ENCODE results near the gene KCNQ5.
A peak's percentile ranks its signal among the peaks of the same experiment; 100 is the strongest.

KCNQ5 gene

DNA sequence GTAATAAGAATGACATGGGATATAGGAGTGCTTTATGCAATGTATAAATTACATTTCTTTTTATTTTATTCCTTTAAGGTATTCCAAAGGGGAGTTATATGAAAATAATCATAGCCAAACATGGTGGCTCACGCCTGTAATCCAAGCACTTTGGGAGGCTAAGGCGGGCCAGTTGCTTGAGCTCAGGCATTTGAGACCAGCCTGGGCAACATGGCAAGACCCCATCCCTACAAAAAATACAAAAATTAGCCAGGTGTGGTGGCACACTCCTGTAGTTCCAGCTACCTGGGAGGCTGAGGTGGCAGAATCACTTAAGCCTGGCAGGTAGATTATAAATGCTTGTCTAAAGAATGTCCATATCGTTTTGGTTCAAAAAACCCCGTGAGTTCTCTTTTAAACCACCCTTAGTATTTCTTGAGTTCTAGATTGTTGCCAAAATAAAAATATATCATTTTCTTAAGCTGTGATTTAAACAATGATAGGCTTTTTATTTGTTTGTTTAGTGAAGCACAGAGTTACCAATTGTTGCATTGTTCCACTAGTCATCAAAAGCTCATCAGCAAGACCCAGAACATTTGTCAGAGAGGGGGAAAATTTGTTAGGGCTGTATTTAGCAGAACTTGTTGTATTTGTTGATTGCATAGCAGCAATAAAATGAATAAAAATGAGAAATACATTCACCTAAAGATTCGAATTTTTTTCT is 457.2 kb downstream of the KCNQ5 start:
- DNase-seq: no peak

- no peak for DNase-seq
Measured at GRCh38 chr6:73079611-73079955, 457.7 kb downstream of the KCNQ5 start.

GRCh38 chr6:73079978-73080377 is 458.1 kb downstream of the KCNQ5 start:
- DNase-seq: no peak

GRCh38 chr6:73081955-73082354 is 460.1 kb downstream of the KCNQ5 start:
- DNase-seq: no peak

DNA sequence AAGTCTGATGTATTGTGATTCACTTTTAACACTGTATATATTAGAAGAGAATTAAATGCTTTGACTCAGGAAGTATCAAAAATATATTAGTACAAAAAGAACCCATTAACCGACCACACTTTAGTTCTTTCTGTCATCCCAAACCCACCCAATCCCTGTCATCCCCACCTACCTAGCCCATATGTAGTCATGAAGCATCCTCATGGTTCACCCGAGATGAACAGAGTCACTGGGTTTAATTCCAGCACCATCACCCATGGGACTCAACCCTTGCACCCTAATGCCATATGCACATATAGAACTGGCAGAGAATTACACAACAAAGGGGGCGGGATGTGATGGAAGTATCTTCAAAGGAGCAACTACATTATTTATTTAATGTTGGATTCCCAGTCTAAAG is 462.0 kb downstream of the KCNQ5 start:
- no peak for DNase-seq

GRCh38 chr6:73085443-73085871 is 463.6 kb downstream of the KCNQ5 start:
- DNase-seq: no peak

DNA sequence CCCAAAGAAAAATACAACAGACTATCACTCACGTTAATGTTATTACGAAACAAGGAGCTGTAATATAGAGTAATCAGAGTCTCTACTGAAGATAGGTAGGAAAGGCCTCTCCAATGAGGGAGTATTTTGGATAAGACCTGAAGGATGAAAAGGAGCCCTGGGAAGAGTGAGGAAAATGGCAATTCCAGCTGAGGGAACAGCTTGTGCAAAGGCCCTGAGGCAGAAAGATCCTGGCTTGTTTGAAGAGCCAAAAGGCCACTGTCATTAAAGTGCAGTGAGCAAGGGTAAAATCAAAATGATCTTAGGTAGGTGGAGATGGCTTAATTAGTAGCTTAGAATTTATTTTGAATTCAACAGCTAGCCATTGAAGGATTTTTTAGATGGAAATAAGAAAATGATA is 464.9 kb downstream of the KCNQ5 start:
- DNase-seq: no peak

- DNase-seq: no peak
Measured at GRCh38 chr6:73088138-73088813, 466.4 kb downstream of the KCNQ5 start.

GRCh38 chr6:73104921-73105320 is 483.1 kb downstream of the KCNQ5 start:
- DNase-seq: no peak

GRCh38 chr6:73107016-73107415 is 485.2 kb downstream of the KCNQ5 start:
- DNase-seq: no peak

DNA sequence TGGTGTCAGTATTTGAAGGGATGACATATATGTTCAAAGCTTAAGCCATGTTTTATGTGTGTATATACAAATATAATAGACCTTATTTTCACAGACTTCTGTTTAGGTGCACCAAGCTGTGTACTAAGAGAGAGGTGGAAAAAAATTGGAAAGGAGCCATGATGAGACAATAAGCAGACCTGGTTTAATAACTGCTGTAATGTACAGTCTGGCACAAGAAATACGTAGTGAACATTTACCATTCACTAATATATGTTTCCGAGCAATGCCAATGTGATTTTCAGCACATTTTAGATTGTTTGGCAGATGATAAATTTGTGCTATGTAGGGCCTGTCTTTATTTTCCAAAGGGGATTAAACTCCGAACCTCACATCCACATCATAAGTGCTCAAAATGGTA is 487.1 kb downstream of the KCNQ5 start:
- DNase-seq: no peak

GRCh38 chr6:73109659-73110058 is 487.8 kb downstream of the KCNQ5 start:
- DNase-seq: no peak

GRCh38 chr6:73116330-73116729 is 494.5 kb downstream of the KCNQ5 start:
- DNase-seq: no peak

GRCh38 chr6:73121421-73121993 is 499.6 kb downstream of the KCNQ5 start:
- DNase-seq: no peak

DNA sequence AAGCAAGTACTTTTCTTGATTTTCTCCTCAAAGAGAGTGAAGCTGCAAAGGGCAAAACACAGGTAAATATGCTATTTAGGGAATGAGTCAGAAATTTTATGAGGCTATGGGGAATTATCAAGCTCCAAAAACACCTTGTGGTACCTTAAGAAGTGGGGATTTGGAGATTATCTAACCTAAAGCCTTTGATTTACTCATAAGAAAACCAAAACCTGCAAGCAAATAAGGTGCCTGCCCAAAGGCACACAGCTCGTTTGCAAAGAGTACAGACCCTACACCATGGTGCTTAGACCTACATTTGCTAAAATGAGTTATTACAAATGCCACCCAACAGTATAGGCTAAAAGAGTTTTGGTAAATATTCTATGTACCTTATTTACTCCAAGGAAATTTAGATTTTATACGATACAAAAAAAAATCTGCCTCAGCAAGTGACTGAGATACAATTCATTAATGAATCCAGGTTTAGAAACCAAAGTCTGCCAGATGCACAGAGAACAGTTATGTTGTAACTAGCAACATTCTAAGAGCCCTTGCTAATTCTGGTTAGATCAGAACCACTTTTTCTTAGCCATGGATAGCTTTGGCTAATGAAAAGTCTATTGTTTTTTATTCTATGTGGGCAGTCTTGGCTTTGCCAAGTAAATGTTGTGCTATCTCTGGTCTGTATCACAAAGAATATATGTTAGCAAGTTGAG is 501.9 kb downstream of the KCNQ5 start:
- DNase-seq: no peak

- peak; percentile 76 for DNase-seq
Measured at GRCh38 chr6:73129653-73130443, 508.0 kb downstream of the KCNQ5 start.

- no peak for DNase-seq
Measured at GRCh38 chr6:73131706-73132105, 509.8 kb downstream of the KCNQ5 start.

DNA sequence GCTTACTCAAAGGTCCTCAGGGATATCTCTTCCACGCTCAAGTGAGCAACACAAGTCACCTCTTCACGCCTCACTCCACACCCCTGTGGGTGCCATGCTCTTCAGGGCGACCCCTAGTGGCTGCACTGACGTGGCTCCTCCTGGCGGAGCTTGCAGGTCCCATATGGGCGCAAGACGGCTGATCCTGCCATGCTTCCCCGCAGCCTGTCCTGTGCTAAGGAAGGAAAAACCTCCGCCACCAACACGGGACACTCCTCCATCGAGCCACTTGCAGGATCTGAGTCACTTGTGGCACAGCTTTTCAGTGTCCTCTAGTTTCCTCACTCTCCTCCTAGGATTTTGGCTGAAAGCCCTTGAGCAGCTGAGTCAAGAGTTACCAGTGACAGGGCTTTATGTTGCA is 512.7 kb downstream of the KCNQ5 start:
- DNase-seq: no peak

GRCh38 chr6:73139681-73140383 is 518.0 kb downstream of the KCNQ5 start:
- no peak for DNase-seq

DNA sequence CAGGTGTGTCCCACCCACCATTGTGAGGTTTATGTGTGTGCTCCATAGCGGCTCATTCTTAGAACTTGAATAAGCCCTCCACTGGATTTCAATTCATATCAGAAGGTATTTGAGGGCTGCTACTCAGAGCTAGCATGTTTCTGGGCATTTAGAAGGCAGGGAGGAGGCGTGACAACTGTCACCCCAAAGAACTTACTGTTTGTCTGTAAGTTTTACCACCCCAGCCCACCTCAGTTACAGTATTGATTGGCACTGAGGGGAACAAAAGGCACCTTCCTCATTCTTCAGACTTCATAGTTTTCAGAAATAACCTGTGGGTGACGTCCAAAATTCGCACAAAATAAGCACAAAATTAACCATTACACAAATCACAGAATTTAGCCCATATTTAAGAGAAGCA is 521.7 kb downstream of the KCNQ5 start:
- DNase-seq: no peak

- DNase-seq: no peak
Measured at GRCh38 chr6:73144516-73144915, 522.7 kb downstream of the KCNQ5 start.

DNA sequence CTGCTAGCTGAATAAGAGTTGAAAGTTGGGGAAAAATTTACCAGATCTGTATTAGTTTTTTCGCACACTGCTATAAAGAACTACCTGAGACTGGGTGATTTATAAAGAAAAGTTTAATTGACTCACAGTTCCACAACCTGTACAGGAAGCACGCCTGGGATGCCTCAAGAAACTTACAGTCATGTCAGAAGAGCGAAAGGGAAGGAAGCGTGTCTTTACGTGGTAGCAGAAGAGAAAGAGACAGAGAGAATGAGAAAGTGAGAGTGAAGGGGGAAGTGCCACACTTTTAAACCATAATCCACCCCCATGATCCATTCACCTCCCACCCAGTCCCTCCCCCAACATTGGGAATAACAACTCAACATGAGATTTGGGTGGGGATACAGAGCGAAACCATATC is 523.8 kb downstream of the KCNQ5 start:
- no peak for DNase-seq
